Astrocyte of the spinal cord (primary cell): Measurements from ENCODE around the gene ASIC1.

ENCODE experiments used
- DNase-seq: peaks from one replicate; pipeline ENCODE4 v3.0.0; 2011; ENCODE audit warnings: low read depth, low spot score
- H3K4me3 ChIP-seq: 2 replicates; pipeline ENCODE4 v1.5.1; 2011; ENCODE audit warnings: low read depth, mild to moderate bottlenecking, low read length, moderate library complexity
- in situ Hi-C: cut with HindIII; loops from 2 replicates; pipeline ENCODE4 v1.10.0; 2017; ENCODE audit warnings: low sequenced_read_pairs
- TF ChIP-seq, protein P1 (sequence below): IDR thresholded peaks from 2 replicates; pipeline ENCODE4 v1.5.1; 2012; ENCODE audit warnings: low read depth, mild to moderate bottlenecking, low read length, inconsistent platforms

Gene ASIC1

DNA sequence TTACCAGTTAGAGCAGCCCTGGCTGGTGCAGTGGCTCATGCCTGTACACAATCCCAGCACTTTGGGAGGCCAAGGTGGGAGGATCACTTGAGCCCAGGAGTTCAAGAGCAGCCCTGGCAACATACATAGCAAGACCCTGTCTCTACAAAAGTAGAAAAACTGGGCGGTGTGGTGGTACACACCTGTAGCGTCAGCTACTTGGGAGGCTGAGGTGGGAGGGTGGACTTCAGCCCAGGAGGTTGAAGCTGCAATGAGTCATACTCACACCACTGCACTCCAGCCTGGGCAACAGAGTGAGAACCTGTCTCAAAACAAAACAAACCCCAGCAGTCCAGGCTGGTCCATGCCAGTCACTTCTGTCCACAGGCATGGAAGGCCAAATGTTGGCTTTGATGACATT lies 62.0 kb downstream of the ASIC1 start:
- no peak overlapping the region for H3K4me3 ChIP-seq
- in situ Hi-C loops = no loop called here
- TF ChIP-seq, protein P1, sequence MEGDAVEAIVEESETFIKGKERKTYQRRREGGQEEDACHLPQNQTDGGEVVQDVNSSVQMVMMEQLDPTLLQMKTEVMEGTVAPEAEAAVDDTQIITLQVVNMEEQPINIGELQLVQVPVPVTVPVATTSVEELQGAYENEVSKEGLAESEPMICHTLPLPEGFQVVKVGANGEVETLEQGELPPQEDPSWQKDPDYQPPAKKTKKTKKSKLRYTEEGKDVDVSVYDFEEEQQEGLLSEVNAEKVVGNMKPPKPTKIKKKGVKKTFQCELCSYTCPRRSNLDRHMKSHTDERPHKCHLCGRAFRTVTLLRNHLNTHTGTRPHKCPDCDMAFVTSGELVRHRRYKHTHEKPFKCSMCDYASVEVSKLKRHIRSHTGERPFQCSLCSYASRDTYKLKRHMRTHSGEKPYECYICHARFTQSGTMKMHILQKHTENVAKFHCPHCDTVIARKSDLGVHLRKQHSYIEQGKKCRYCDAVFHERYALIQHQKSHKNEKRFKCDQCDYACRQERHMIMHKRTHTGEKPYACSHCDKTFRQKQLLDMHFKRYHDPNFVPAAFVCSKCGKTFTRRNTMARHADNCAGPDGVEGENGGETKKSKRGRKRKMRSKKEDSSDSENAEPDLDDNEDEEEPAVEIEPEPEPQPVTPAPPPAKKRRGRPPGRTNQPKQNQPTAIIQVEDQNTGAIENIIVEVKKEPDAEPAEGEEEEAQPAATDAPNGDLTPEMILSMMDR = no peak
- DNase-seq = no peak

DNA sequence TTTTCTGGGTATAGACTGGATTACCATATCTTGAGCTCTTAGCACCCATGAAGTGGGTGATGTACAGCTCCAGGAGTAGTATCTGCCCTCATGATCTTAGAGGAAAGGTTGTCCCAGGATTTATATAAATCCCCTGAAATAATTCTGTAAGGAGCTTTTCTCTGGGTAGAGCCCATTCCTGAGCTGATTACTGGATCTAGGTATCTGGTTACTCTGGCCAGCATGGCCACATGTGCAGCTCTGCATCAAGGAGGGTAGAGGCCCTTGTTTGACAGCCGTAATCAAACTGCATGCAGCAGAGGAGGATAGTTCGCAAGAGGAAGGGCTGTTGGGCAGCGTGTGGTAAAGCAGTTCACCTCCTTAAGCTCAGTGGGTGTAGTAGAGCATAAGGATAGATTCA lies 63.1 kb downstream of the ASIC1 start:
- DNase-seq = no peak
- H3K4me3 ChIP-seq = no peak overlapping the region
- TF ChIP-seq, protein P1 = no peak
- in situ Hi-C loops = no loop called here

DNA sequence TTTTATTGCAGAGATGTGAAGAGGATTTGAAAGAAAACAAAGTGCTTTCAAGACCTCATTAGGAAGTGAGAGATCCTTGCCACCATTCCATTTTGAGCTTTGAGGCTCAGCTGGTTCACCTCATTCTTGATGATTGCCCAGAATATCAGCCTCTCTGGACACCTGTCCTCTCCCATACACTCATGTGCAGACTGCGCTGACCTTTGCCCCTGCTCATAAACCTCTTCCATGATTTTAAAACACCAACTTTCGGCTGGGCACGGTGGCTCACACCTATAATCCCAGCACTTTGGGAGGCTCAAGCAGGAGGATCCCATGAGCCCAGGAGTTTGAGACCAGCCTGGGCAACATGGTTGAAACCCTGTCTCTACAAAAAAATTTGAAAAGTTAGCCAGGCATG lies 63.6 kb downstream of the ASIC1 start:
- in situ Hi-C loops = no loop called here
- H3K4me3 ChIP-seq = no peak overlapping the region
- TF ChIP-seq, protein P1 = no peak
- DNase-seq = no peak

DNA sequence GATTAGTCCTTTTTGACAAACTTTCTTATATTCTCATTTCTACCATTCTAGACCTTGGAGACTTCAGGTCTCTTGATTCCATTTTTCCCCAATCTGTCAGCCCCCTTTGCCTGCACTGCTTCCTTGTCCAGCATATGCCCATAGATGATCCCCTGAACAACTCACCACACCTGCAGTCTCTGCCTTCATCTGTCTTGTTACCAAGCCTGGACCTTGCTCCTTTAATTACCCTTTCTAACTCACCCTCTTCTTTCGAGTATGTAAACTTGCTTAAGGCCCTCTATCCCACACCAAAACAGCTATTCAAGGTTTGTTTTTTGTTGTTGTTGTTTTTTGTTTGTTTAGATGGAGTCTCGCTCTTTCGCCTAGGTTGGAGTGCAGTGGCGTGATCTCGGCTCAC lies 64.2 kb downstream of the ASIC1 start:
- no peak overlapping the region for H3K4me3 ChIP-seq
- no peak for DNase-seq
- in situ Hi-C loops = no loop called here
- TF ChIP-seq, protein P1 = no peak

DNA sequence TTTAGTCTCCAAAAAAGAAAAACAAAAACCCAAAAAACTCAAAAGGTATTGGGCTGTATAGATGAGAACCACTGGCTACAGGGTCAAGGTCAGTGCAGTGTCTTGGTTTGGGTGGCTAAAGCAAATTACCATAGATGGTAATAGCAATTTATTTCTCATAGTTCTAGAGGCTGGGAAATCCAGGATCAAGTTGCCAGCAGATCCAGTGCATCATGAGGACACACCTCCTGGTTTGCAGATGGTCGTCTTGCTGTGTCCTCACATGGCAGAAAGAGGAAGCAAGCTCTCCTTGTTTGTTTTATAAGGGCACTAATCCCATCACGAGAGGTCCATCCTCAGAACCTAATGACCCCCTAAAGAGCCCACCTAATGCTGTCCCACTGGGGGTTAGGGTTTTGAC lies 65.8 kb downstream of the ASIC1 start:
- in situ Hi-C loops = no loop called here
- DNase-seq = no peak
- H3K4me3 ChIP-seq = no peak overlapping the region
- TF ChIP-seq, protein P1 = no peak

DNA sequence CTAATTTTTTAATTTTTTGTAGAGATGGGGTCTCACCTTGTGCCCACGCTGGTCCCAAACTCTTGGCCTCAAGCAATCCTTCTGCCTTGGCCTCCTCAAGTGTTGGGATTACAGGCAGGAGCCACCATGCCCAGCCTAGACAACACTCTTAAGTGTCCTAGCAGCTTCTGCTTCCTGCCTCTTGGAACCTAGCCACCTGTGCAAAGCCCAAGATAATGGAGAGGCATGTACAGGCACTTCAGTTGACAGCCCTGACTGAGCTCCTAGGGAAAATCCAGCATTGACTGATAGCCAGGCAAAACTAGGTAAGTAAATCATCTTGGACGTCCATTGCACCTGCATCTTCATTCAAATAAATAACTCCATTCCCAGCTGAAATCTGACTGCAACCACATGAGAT lies 70.2 kb downstream of the ASIC1 start:
- no peak for DNase-seq
- TF ChIP-seq, protein P1 = no peak
- no peak overlapping the region for H3K4me3 ChIP-seq
- in situ Hi-C loops = no loop called here

DNA sequence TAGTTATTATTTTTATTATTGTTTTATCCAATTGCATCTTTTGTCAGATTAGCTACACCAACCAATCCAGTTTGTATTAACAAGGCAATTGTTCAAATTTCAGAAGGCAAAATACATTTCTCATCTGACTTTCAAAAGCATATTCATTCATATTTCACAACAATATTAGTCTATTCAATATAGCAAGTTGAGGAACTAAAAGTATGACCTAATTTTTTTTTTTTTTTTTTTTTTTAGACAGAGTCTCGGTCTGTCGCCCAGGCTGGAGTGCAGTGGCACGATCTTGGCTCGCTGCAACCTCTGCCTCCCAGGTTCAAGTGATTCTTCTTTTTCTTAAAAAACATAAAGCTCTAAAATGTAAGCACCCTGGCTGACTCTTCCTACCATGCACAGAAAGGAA lies 71.9 kb downstream of the ASIC1 start:
- in situ Hi-C loops = no loop called here
- no peak overlapping the region for H3K4me3 ChIP-seq
- DNase-seq = no peak
- TF ChIP-seq, protein P1 = no peak
